IMR-90 (cell line): ENCODE results near the gene MAS1. TPM values are rescaled to one million over a fixed set of nuclear protein-coding genes. Genes with fewer than 3 reads are reported as not detected.

ENCODE experiments used
- ATAC-seq: fragments of 200-7000 bp; cut with Tn5 transposase; 2 replicates; pipeline ENCODE4 v1.9.1; 2020; ENCODE audit warnings: low read depth, mild to moderate bottlenecking, moderate library complexity
- BruUV-seq: library from RNA; stranded (reverse); fragments of 400-500 nt; replicated peaks from 2 replicates; lab custom pipeline; 2021; lab: Mats Ljungman, UMichigan
- CTCF ChIA-PET: fragments of 300-600 bp; formaldehyde crosslinking; extraction: SDS; loops from one replicate; lab custom pipeline; 2021; ENCODE audit warnings: antibody characterized with exemption; lab: Yijun Ruan, JAX
- POLR2A ChIA-PET: fragments of 300-600 bp; sonication (Branson Sonifier 250); formaldehyde crosslinking; loops from one replicate; lab custom pipeline; 2022; ENCODE audit warnings: antibody characterized with exemption; ENCODE audit not compliant: unreplicated experiment; lab: Charles Lee
- DNase-seq: peaks from one replicate; pipeline ENCODE4 v3.0.0; 2013
- H2AFZ ChIP-seq: replicated peaks from 2 replicates; pipeline ENCODE3; 2013; ENCODE audit warnings: low read length, mild to moderate bottlenecking; ENCODE audit not compliant: poor library complexity
- H2AK5ac ChIP-seq: 2 replicates; pipeline ENCODE4 v1.6.1; 2013; ENCODE audit warnings: low read depth, low read length, inconsistent platforms
- H2AK9ac ChIP-seq: replicated peaks from 2 replicates; pipeline ENCODE3; 2013; ENCODE audit warnings: mild to moderate bottlenecking, low read depth, low read length, moderate library complexity; ENCODE audit not compliant: poor library complexity
- H2BK120ac ChIP-seq: 2 replicates; pipeline ENCODE4 v1.6.1; 2013; ENCODE audit warnings: low read depth, low read length, inconsistent platforms
- H2BK15ac ChIP-seq: 3 replicates; pipeline ENCODE4 v1.6.1; 2013; ENCODE audit warnings: low read depth, low read length, inconsistent platforms
- H2BK20ac ChIP-seq: 2 replicates; pipeline ENCODE4 v1.6.1; 2013; ENCODE audit warnings: low read depth, mild to moderate bottlenecking, inconsistent platforms, low read length, moderate library complexity
- H2BK5ac ChIP-seq: 2 replicates; pipeline ENCODE4 v1.6.1; 2013; ENCODE audit warnings: mild to moderate bottlenecking, low read depth, low read length, inconsistent platforms; ENCODE audit not compliant: poor library complexity, severe bottlenecking
- H3K14ac ChIP-seq: replicated peaks from 2 replicates; pipeline ENCODE4 v1.6.1; 2013; ENCODE audit warnings: low read depth, low read length, inconsistent platforms
- H3K18ac ChIP-seq: 2 replicates; pipeline ENCODE4 v1.6.1; 2013; ENCODE audit warnings: low read depth, low read length, control low read depth
- H3K23ac ChIP-seq: 2 replicates; pipeline ENCODE4 v1.6.1; 2013; ENCODE audit warnings: low read depth, low read length, inconsistent platforms
- H3K27ac ChIP-seq: 2 replicates; pipeline ENCODE4 v1.5.1; 2013; ENCODE audit warnings: mild to moderate bottlenecking, control low read depth, low read length; ENCODE audit not compliant: insufficient read depth
- H3K27me3 ChIP-seq: 2 replicates; pipeline ENCODE4 v1.6.1; 2013; ENCODE audit warnings: low read length; ENCODE audit not compliant: control insufficient read depth, insufficient read depth
- H3K36me3 ChIP-seq: 2 replicates; pipeline ENCODE4 v1.6.1; 2013; ENCODE audit warnings: low read length, mixed read lengths; ENCODE audit not compliant: control insufficient read depth, insufficient read depth
- H3K4ac ChIP-seq: 2 replicates; pipeline ENCODE4 v1.6.1; 2013; ENCODE audit warnings: low read depth, low read length, inconsistent platforms
- H3K4me1 ChIP-seq: 2 replicates; pipeline ENCODE4 v1.6.1; 2013; ENCODE audit warnings: low read length, mixed read lengths; ENCODE audit not compliant: control insufficient read depth, insufficient read depth
- H3K4me2 ChIP-seq: 2 replicates; pipeline ENCODE4 v1.6.1; 2013; ENCODE audit warnings: low read depth, mild to moderate bottlenecking, control low read depth, low read length, moderate library complexity
- H3K4me3 ChIP-seq: 2 replicates; pipeline ENCODE4 v1.5.1; 2013; ENCODE audit warnings: low read depth, mild to moderate bottlenecking, control low read depth, low read length, moderate library complexity; ENCODE audit not compliant: insufficient read depth
- H3K56ac ChIP-seq: 2 replicates; pipeline ENCODE4 v1.6.1; 2013; ENCODE audit warnings: low read length, inconsistent platforms; ENCODE audit not compliant: insufficient read depth; ENCODE audit errors: extremely low read depth
- H3K79me1 ChIP-seq, 2 experiments: 2 replicates each; pipeline ENCODE4 v1.6.1; 2013; ENCODE audit warnings: low read length in 2 of 2, inconsistent platforms in 1 of 2, low read depth in 1 of 2
- H3K9ac ChIP-seq: 2 replicates; pipeline ENCODE4 v1.6.1; 2013; ENCODE audit warnings: low read depth, low read length, control low read depth
- H3K9me1 ChIP-seq: 2 replicates; pipeline ENCODE4 v1.6.1; 2013; ENCODE audit warnings: low read length, inconsistent platforms; ENCODE audit not compliant: insufficient read depth
- H3K9me3 ChIP-seq: 2 replicates; pipeline ENCODE4 v1.6.1; 2013; ENCODE audit warnings: low read length; ENCODE audit not compliant: control insufficient read depth, insufficient read depth
- H4K20me1 ChIP-seq: 2 replicates; pipeline ENCODE4 v1.6.1; 2013; ENCODE audit warnings: low read length, inconsistent platforms; ENCODE audit not compliant: insufficient read depth
- H4K5ac ChIP-seq: 2 replicates; pipeline ENCODE4 v1.6.1; 2013; ENCODE audit warnings: mild to moderate bottlenecking, low read depth, low read length, control low read depth
- H4K8ac ChIP-seq, 2 experiments: 2 replicates each; pipeline ENCODE4 v1.6.1; 2013; ENCODE audit warnings: low read depth in 2 of 2, low read length in 2 of 2, control low read depth in 1 of 2, inconsistent platforms in 1 of 2
- H4K91ac ChIP-seq: 2 replicates; pipeline ENCODE4 v1.6.1; 2013; ENCODE audit warnings: low read depth, low read length, inconsistent platforms; ENCODE audit not compliant: insufficient read depth
- BHLHE40 ChIP-seq: fragments of 150-350 bp; IDR thresholded peaks from 2 replicates; pipeline ENCODE4 v1.6.1; 2016; ENCODE audit warnings: mild to moderate bottlenecking, low read depth, low read length
- CEBPB ChIP-seq: IDR thresholded peaks from 2 replicates; pipeline ENCODE4 v1.6.1; 2012; ENCODE audit warnings: low read depth, low read length, improper control_type of control experiment
- CHD1 ChIP-seq: IDR thresholded peaks from 2 replicates; pipeline ENCODE4 v1.6.1; 2012; ENCODE audit warnings: low read depth, low read length, improper control_type of control experiment
- FOS ChIP-seq: fragments of 150-350 bp; IDR thresholded peaks from 2 replicates; pipeline ENCODE4 v1.6.1; 2016; ENCODE audit warnings: low read depth, low read length
- MAFK ChIP-seq: IDR thresholded peaks from 2 replicates; pipeline ENCODE4 v1.6.1; 2012; ENCODE audit warnings: low read depth, low read length, improper control_type of control experiment
- MAZ ChIP-seq: IDR thresholded peaks from 2 replicates; pipeline ENCODE4 v1.6.1; 2012; ENCODE audit warnings: low read depth, mild to moderate bottlenecking, low read length, improper control_type of control experiment, moderate library complexity, borderline replicate concordance
- MXI1 ChIP-seq: IDR thresholded peaks from 2 replicates; pipeline ENCODE4 v1.6.1; 2012; ENCODE audit warnings: low read depth, mild to moderate bottlenecking, low read length, moderate library complexity, borderline replicate concordance
- NFE2L2 ChIP-seq: fragments of 150-350 bp; IDR thresholded peaks from 2 replicates; pipeline ENCODE4 v1.6.1; 2016; ENCODE audit warnings: low read depth, mild to moderate bottlenecking, low read length
- POLR2A ChIP-seq: IDR thresholded peaks from 2 replicates; pipeline ENCODE4 v1.6.1; 2012; ENCODE audit warnings: mild to moderate bottlenecking, low read depth, low read length
- RAD21 ChIP-seq: IDR thresholded peaks from 2 replicates; pipeline ENCODE4 v1.6.1; 2012; ENCODE audit warnings: low read length, improper control_type of control experiment
- RCOR1 ChIP-seq: IDR thresholded peaks from 2 replicates; pipeline ENCODE4 v1.6.1; 2012; ENCODE audit warnings: mild to moderate bottlenecking, low read length, improper control_type of control experiment; ENCODE audit not compliant: insufficient replicate concordance
- RFX5 ChIP-seq: IDR thresholded peaks from 2 replicates; pipeline ENCODE4 v1.8.0; 2012; ENCODE audit warnings: low read depth, mild to moderate bottlenecking, low read length, moderate library complexity
- SMC3 ChIP-seq: fragments of 150-350 bp; IDR thresholded peaks from 2 replicates; pipeline ENCODE4 v1.6.1; 2016; ENCODE audit warnings: low read depth, mild to moderate bottlenecking, antibody characterized with exemption, low read length, moderate library complexity
- WGBS, 2 experiments: methylation state at CpG; one replicate each; pipeline versions ENCODE4 v1.1.5 to v1.1.7; 2013; ENCODE audit warnings: missing lambda C conversion rate in 2 of 2; ENCODE audit not compliant: insufficient read length in 1 of 2; ENCODE audit errors: extremely low coverage in 2 of 2; 5-methylcytosine and 5-hydroxymethylcytosine counted together
- dilution Hi-C: fragments of 300-500 bp; cut with HindIII; formaldehyde crosslinking; loops from one replicate; pipeline ENCODE4 v1.14.3; 2018; ENCODE audit warnings: low sequenced_read_pairs; ENCODE audit not compliant: unreplicated experiment
- in situ Hi-C: fragments of 300-500 bp; cut with MboI; formaldehyde crosslinking; loops from 3 replicates; pipeline ENCODE4 v1.14.3; 2019; ENCODE audit warnings: low sequenced_read_pairs, inconsistent platforms, mixed read lengths
- intact Hi-C: fragments of 100-400 bp; cut with micrococcal nuclease; formaldehyde crosslinking; loops from 2 replicates; pipeline ENCODE4 v1.10.0; 2022
- polyA plus RNA-seq, 3 experiments: library from polyadenylated mRNA; depleted of rRNA; stranded (reverse); fragments of >200 nt; gene quantifications; 2 replicates each; pipeline ENCODE4 v1.2.3, GENCODE V29; 2012; ENCODE audit warnings: low replicate concordance in 1 of 3
- total RNA-seq: library from RNA; depleted of rRNA; stranded (reverse); fragments of >200 nt; gene quantifications from 2 replicates; pipeline ENCODE4 v1.2.3, GENCODE V29; 2012
- TF ChIP-seq, protein P1 (sequence below): conservative IDR thresholded peaks from 2 replicates; pipeline ENCODE4 v1.5.1; 2012; ENCODE audit warnings: mild to moderate bottlenecking, low read depth, low read length, improper control_type of control experiment
- TF ChIP-seq, protein P2 (sequence below): fragments of 150-350 bp; IDR thresholded peaks from 2 replicates; pipeline ENCODE4 v1.6.1; 2017; ENCODE audit warnings: mild to moderate bottlenecking, antibody characterized with exemption, low read length, low read depth
- TF ChIP-seq, protein P3 (sequence below): fragments of 150-350 bp; IDR thresholded peaks from 2 replicates; pipeline ENCODE4 v1.6.1; 2016; ENCODE audit warnings: low read depth, mild to moderate bottlenecking, low read length, moderate library complexity, borderline replicate concordance

MAS1 gene
- total and polyA plus RNA-seq, 2 of the 4 experiments (the other 2 are of a cell fraction): under 0.01 TPM; not detected in 1

DNA sequence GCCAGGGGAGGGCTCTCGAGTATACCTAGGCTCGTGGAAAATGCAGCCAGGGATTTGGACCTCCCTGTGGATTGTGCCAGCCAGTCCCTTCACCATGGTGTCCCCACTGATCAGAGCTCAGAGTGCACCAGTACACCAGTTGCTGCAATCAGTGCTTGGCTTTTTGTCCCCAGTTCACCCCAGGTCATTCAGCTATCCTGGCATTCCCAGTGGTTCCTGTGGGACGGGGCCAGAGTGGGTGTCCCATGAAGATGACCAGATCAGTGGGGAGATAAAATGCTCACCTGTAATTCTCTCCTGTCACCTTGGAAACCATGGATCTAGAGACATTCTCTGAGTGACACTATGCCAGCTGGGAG is 23.8 kb downstream of the MAS1 start:
- Histone ChIP-seq H3K27ac (no peak overlapping the region), H4K8ac (no peak overlapping the region), H2AFZ (no peak overlapping the region), H3K4ac (no peak overlapping the region), H3K9ac (no peak overlapping the region), H3K9me1 (no peaks in the 10 kb centered on the region), H3K4me3 (no peak overlapping the region), H3K27me3 (peaks cover 31% of the 10 kb centered on the region), H3K9me3 (no peaks in the 10 kb centered on the region; the same call in 1 of the 2 replicates), H3K56ac (no peak overlapping the region), H3K18ac (no peak overlapping the region), H2BK20ac (no peak overlapping the region), H4K5ac (no peak overlapping the region), H3K23ac (no peak overlapping the region), H2BK5ac (no peak overlapping the region), H3K4me1 (peaks cover 2% of the 10 kb centered on the region; the same call in 1 of the 2 replicates), H4K20me1 (no peaks in the 10 kb centered on the region), H4K91ac (no peak overlapping the region), H3K79me1 (no peaks in the 10 kb centered on the region), H2AK5ac (no peak overlapping the region), H3K36me3 (no peaks in the 10 kb centered on the region), H2BK120ac (no peak overlapping the region), H2BK15ac (no peak overlapping the region), H2AK9ac (no peak overlapping the region), H3K4me2 (no peak overlapping the region), H3K14ac (no peak overlapping the region)
- DNase-seq: no peak
- in situ Hi-C loops (no loop called here), dilution Hi-C loops (no loop called here), intact Hi-C loops (no loop called here)
- 60% methylated on average over 1 of the region's 3 CpGs; no CpG with 5 or more reads in 1 of the 2 experiments for WGBS, 2 experiments
- BruUV-seq: no TSS peak
- ATAC-seq: no peak
- CTCF ChIA-PET: no interaction called here
- TF ChIP-seq RFX5: no peak
- TF ChIP-seq MAFK: no peak
- no peak for TF ChIP-seq POLR2A
- no peak for TF ChIP-seq SMC3
- TF ChIP-seq MXI1: no peak
- TF ChIP-seq CHD1: no peak
- TF ChIP-seq BHLHE40: no peak
- TF ChIP-seq, protein P1, sequence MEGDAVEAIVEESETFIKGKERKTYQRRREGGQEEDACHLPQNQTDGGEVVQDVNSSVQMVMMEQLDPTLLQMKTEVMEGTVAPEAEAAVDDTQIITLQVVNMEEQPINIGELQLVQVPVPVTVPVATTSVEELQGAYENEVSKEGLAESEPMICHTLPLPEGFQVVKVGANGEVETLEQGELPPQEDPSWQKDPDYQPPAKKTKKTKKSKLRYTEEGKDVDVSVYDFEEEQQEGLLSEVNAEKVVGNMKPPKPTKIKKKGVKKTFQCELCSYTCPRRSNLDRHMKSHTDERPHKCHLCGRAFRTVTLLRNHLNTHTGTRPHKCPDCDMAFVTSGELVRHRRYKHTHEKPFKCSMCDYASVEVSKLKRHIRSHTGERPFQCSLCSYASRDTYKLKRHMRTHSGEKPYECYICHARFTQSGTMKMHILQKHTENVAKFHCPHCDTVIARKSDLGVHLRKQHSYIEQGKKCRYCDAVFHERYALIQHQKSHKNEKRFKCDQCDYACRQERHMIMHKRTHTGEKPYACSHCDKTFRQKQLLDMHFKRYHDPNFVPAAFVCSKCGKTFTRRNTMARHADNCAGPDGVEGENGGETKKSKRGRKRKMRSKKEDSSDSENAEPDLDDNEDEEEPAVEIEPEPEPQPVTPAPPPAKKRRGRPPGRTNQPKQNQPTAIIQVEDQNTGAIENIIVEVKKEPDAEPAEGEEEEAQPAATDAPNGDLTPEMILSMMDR: no peak
- TF ChIP-seq CEBPB: no peak
- no peak for TF ChIP-seq MAZ
- TF ChIP-seq FOS: no peak
- TF ChIP-seq, protein P2, sequence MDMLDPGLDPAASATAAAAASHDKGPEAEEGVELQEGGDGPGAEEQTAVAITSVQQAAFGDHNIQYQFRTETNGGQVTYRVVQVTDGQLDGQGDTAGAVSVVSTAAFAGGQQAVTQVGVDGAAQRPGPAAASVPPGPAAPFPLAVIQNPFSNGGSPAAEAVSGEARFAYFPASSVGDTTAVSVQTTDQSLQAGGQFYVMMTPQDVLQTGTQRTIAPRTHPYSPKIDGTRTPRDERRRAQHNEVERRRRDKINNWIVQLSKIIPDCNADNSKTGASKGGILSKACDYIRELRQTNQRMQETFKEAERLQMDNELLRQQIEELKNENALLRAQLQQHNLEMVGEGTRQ: no peak
- TF ChIP-seq NFE2L2: no peak
- no peak for TF ChIP-seq RAD21
- no peak for TF ChIP-seq RCOR1
- TF ChIP-seq, protein P3, sequence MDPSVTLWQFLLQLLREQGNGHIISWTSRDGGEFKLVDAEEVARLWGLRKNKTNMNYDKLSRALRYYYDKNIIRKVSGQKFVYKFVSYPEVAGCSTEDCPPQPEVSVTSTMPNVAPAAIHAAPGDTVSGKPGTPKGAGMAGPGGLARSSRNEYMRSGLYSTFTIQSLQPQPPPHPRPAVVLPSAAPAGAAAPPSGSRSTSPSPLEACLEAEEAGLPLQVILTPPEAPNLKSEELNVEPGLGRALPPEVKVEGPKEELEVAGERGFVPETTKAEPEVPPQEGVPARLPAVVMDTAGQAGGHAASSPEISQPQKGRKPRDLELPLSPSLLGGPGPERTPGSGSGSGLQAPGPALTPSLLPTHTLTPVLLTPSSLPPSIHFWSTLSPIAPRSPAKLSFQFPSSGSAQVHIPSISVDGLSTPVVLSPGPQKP: no peak
- POLR2A ChIA-PET: no interaction called here
